Panc1 (cell line): Measurements from ENCODE around the gene ZNF444.

ENCODE experiments used
- CTCF ChIP-seq: fragments of 450-650 bp; IDR thresholded peaks from 2 replicates; pipeline ENCODE4 v1.5.1; 2017; ENCODE audit warnings: mild to moderate bottlenecking
- POLR2AphosphoS5 ChIP-seq: IDR thresholded peaks from 2 replicates; pipeline ENCODE4 v1.6.1; 2012; ENCODE audit warnings: mild to moderate bottlenecking, low read depth, low read length, moderate library complexity
- REST ChIP-seq, 2 experiments: IDR thresholded peaks; 2 replicates each; pipeline ENCODE4 v1.6.1; 2011 to 2012; ENCODE audit warnings: low read depth in 2 of 2, control low read depth in 1 of 2, low read length in 1 of 2, mild to moderate bottlenecking in 1 of 2, moderate library complexity in 1 of 2; ENCODE audit not compliant: insufficient read depth in 1 of 2
- SIN3A ChIP-seq: IDR thresholded peaks from 2 replicates; pipeline ENCODE4 v1.6.1; 2012; ENCODE audit warnings: low read depth, mild to moderate bottlenecking, low read length, moderate library complexity, borderline replicate concordance; ENCODE audit not compliant: insufficient read depth
- TCF7L2 ChIP-seq: IDR thresholded peaks from 2 replicates; pipeline ENCODE4 v1.6.1; 2011; ENCODE audit warnings: mild to moderate bottlenecking, low read depth, low read length, inconsistent platforms

- TF ChIP-seq CTCF (no peak), POLR2AphosphoS5 (no peak), REST (IDR thresholded peaks at IDR 0.05; ENCODE audit: insufficient read depth in 1 of 2, low read depth in 2 of 2, low read length in 1 of 2) (no peak), SIN3A (no peak), TCF7L2 (no peak)
Measured at GRCh38 chr19:56159622-56160271, 18.7 kb downstream of the ZNF444 start.
